HG03196 (cell line): ENCODE results near the gene CERS3.

ENCODE experiments used
- ATAC-seq: cut with Tn5 transposase; IDR thresholded peaks from one replicate; pipeline ENCODE4 v1.9.1; 2021; ENCODE audit not compliant: unreplicated experiment

Gene CERS3

GRCh38 chr15:100385300-100386050 is 143.3 kb downstream of the CERS3 start:
- ATAC-seq = no peak

GRCh38 chr15:100384108-100384410 is 144.7 kb downstream of the CERS3 start:
- no peak for ATAC-seq

GRCh38 chr15:100383302-100384107 is 145.2 kb downstream of the CERS3 start:
- ATAC-seq = no peak

GRCh38 chr15:100373942-100374341 is 154.8 kb downstream of the CERS3 start:
- ATAC-seq = no peak

- no peak for ATAC-seq
Observed at GRCh38 chr15:100373120-100373896, 155.4 kb downstream of the CERS3 start.

GRCh38 chr15:100372739-100373119 is 156.0 kb downstream of the CERS3 start:
- ATAC-seq = no peak

GRCh38 chr15:100355342-100355741 is 173.4 kb downstream of the CERS3 start:
- ATAC-seq = no peak

- no peak for ATAC-seq
Observed at GRCh38 chr15:100353449-100353848, 175.3 kb downstream of the CERS3 start.

GRCh38 chr15:100350434-100351226 is 178.1 kb downstream of the CERS3 start:
- no peak for ATAC-seq
